T47D (cell line): ENCODE results near the gene CYBC1.

Experiments
- DNase-seq, 2 experiments: peaks; one replicate each; pipeline versions ENCODE4 v3.0.0 to v3.0.0-alpha.2; 2011 to 2012; ENCODE audit warnings: low read depth in 1 of 2, low spot score in 1 of 2
- JUND ChIP-seq: IDR thresholded peaks from 2 replicates; pipeline ENCODE4 v1.6.1; 2012; ENCODE audit warnings: low read depth
- in situ Hi-C: cut with HindIII; loops from 2 replicates; pipeline ENCODE4 v1.10.0; 2016; ENCODE audit warnings: low sequenced_read_pairs, low pct_unique_long_range_greater_than_20kb

CYBC1 gene

DNA sequence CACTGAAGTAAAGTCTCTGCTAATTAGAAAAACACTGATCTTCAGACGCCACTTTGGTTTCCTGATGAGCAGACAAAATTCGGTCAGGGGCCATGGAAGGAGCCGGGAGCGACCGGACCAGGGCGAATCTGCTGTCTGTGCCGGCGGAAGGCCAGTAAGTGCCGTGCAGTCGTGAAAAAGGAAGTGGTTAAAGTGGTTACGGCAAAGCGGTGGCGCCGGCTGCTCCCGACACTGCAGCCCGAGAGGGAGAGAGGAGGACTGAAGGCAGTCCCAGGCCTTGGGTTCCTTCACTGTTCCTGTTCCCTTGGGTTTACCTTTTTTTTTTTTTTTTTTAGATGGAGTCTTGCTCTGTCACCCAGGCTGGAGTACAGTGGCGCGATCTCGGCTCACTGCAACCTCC lies 49.7 kb downstream of the CYBC1 start:
- in situ Hi-C loops: no loop called here
- TF ChIP-seq JUND: no peak
- DNase-seq: no peak

DNA sequence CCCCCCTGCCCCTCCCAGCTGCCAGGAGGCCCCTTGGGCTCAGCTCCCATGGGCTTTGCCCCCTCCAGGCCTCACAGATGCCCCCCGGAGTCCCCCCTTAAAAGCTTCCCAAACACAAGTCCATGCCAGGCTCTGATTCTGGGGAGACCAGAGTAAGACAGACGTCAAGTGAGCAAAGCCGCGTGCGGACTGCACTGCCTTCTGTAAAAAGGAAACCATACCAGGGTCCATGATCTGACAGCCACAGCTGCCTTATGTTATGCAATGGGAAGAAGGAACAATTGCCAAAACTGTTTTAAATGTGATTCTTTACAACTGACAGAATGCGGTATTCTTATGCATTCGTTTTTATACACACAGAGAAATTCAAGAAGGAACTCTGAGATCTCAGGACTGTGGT lies 50.3 kb downstream of the CYBC1 start:
- no peak for TF ChIP-seq JUND
- in situ Hi-C loops: no loop called here

DNA sequence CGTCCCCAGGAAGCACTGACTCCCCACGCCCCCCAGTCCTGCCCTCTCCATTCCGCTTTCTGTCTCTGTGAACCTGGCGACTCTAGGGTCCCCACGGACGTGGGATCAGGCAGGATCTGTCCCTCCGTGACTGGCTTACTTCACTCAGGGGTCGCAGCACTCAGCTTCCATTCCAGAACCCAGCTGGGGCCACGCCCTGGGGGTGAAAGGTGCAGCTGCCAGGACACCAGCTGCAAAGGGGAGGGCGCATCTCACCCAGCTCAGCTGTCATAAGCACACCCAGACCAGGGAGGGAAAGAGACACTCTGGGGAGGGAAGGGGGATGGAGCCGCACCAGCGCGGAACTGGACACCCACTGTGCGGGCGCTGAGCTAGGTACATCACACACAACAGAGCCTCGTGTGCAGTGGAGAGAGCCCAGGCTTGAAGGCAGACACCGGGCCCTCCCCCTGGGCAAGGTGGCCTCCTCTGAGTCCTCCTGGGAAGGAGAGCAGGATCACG lies 50.9 kb downstream of the CYBC1 start:
- in situ Hi-C loops: no loop called here
- DNase-seq: no peak

More for the DNA sequence above, 50.3 kb downstream of the CYBC1 start:
- no peak for DNase-seq

GRCh38 chr17:82399041-82399441 lies 51.5 kb downstream of the CYBC1 start:
- in situ Hi-C loops: no loop called here
- no peak for TF ChIP-seq JUND

More for the DNA sequence above, 50.9 kb downstream of the CYBC1 start:
- no peak for TF ChIP-seq JUND

GRCh38 chr17:82397449-82398335 lies 52.9 kb downstream of the CYBC1 start:
- TF ChIP-seq JUND: no peak

More at GRCh38 chr17:82399041-82399441, 51.5 kb downstream of the CYBC1 start:
- no peak for DNase-seq

GRCh38 chr17:82396601-82397435 lies 53.7 kb downstream of the CYBC1 start:
- no peak for TF ChIP-seq JUND
- DNase-seq: peak; percentile 47 to 58
- in situ Hi-C loops: no loop called here

More at GRCh38 chr17:82397449-82398335, 52.9 kb downstream of the CYBC1 start:
- in situ Hi-C loops: no loop called here
- no peak for DNase-seq

- no peak for TF ChIP-seq JUND
- DNase-seq: no peak
- in situ Hi-C loops: no loop called here
These were observed 56.3 kb downstream of the CYBC1 start for GRCh38 chr17:82394278-82394677.

- in situ Hi-C loops: no loop called here
- no peak for DNase-seq
- no peak for TF ChIP-seq JUND
These were observed 57.6 kb downstream of the CYBC1 start for GRCh38 chr17:82392941-82393340.
